ENCODE data around the gene PTPRC.

PTPRC gene

GRCh38 chr1:198682850-198683249, 44.0 kb downstream of the PTPRC start:
- H3K4me1 ChIP-seq (ENCODE audit: control insufficient read depth, insufficient read depth, low read length) = no peaks in the 10 kb centered on the region
- H3K27me3 ChIP-seq (ENCODE audit: control insufficient read depth in 1 of 2, insufficient read depth in 2 of 2, low read length in 2 of 2) = no peaks in the 10 kb centered on the region
- no peak overlapping the region for H3K27ac ChIP-seq (ENCODE audit: low read length)
- no peaks in the 10 kb centered on the region for H3K9me3 ChIP-seq (ENCODE audit: control insufficient read depth in 2 of 2, low read length in 2 of 2)
- no peak overlapping the region for H3K9ac ChIP-seq (ENCODE audit: low read length in 2 of 2)
- H3K36me3 ChIP-seq (ENCODE audit: control insufficient read depth in 2 of 2, insufficient read depth in 2 of 2, low read length in 2 of 2) = no peaks in the 10 kb centered on the region
- H3K4me3 ChIP-seq (ENCODE audit: low read length in 2 of 2) = no peak overlapping the region

DNA sequence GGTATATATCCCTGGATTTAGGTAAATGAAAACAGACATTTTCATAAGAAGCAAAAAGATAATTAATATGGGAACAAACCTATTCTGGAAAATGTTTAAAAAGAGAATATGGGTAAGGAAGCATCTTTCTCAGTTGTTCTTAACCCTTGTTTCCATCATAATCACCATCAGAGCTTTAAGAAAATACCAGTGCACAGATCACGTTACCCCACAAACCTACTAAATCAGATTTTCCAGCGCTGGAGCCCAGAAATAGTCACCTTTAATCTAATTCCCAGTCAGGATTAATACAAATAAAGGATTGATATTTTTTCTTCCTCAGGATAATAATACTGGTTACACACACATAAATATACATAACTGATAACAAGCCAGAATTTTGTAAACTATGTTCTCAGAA, 44.6 kb downstream of the PTPRC start:
- no peaks in the 10 kb centered on the region for H3K9me3 ChIP-seq (ENCODE audit: control insufficient read depth in 2 of 2, low read length in 2 of 2)
- no peak overlapping the region for H3K4me3 ChIP-seq (ENCODE audit: low read length in 2 of 2)
- no peaks in the 10 kb centered on the region for H3K27me3 ChIP-seq (ENCODE audit: control insufficient read depth in 1 of 2, insufficient read depth in 2 of 2, low read length in 2 of 2)
- H3K4me1 ChIP-seq (ENCODE audit: control insufficient read depth, insufficient read depth, low read length) = no peaks in the 10 kb centered on the region
- H3K27ac ChIP-seq (ENCODE audit: low read length) = no peak overlapping the region
- no peaks in the 10 kb centered on the region for H3K36me3 ChIP-seq (ENCODE audit: control insufficient read depth in 2 of 2, insufficient read depth in 2 of 2, low read length in 2 of 2)
- no peak overlapping the region for H3K9ac ChIP-seq (ENCODE audit: low read length in 2 of 2)

DNA sequence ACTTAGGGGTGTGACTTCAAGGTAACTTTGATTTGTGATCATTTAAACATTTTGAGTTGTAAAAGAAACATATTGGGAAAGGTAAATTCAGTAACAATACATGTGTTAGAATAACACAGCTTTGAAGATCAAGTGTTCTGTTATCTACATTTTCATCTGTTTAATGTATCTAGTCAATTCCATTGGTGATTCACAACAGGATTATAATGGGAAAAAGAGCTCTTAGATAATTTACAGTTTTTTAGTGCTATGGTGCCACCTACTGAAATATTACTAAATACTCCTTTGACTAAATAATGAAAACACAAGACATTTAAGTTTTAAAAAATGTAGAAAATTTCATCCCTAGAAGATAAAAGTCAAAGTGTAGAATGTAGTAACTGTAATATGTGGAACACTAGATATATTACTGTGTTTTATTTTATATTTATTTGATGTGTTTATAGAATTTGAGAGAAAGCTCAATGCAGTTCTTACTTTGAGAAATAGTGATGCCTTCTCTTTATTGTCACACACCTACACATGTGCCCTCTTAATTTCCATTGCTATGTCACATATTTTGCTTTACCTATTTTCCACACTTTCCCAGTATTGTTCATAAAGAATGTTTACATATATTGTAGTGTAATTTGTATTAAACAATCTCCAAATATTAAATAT, 47.4 kb downstream of the PTPRC start:
- no peaks in the 10 kb centered on the region for H3K36me3 ChIP-seq (ENCODE audit: control insufficient read depth in 2 of 2, insufficient read depth in 2 of 2, low read length in 2 of 2)
- no peaks in the 10 kb centered on the region for H3K27me3 ChIP-seq (ENCODE audit: control insufficient read depth in 1 of 2, insufficient read depth in 2 of 2, low read length in 2 of 2)
- H3K4me1 ChIP-seq (ENCODE audit: control insufficient read depth, insufficient read depth, low read length) = no peaks in the 10 kb centered on the region
- no peak overlapping the region for H3K9ac ChIP-seq (ENCODE audit: low read length in 2 of 2)
- no peak overlapping the region for H3K4me3 ChIP-seq (ENCODE audit: low read length in 2 of 2)
- no peaks in the 10 kb centered on the region for H3K9me3 ChIP-seq (ENCODE audit: control insufficient read depth in 2 of 2, low read length in 2 of 2)
- no peak overlapping the region for H3K27ac ChIP-seq (ENCODE audit: low read length)

DNA sequence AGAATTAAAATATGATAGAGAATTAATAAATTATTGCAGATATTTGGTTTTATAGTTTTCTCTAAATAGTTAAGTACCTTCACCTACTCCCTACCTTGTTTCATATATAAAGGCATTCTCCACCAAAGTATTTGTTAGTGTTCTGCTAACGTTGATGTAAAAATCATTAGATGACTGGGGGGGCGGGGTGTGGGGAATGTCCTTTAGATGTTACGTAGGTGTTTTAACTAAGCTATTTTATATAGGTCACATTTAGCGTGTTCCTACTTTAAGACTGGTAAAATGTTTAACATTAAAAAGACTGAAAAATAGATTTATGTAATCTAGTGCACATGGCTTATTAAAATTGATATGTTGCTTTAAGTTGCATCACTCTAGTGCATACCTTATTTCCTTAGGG, 48.6 kb downstream of the PTPRC start:
- H3K36me3 ChIP-seq (ENCODE audit: control insufficient read depth in 2 of 2, insufficient read depth in 2 of 2, low read length in 2 of 2) = no peaks in the 10 kb centered on the region
- H3K4me3 ChIP-seq (ENCODE audit: low read length in 2 of 2) = no peak overlapping the region
- H3K27me3 ChIP-seq (ENCODE audit: control insufficient read depth in 1 of 2, insufficient read depth in 2 of 2, low read length in 2 of 2) = no peaks in the 10 kb centered on the region
- no peaks in the 10 kb centered on the region for H3K4me1 ChIP-seq (ENCODE audit: control insufficient read depth, insufficient read depth, low read length)
- no peak overlapping the region for H3K9ac ChIP-seq (ENCODE audit: low read length in 2 of 2)
- no peaks in the 10 kb centered on the region for H3K9me3 ChIP-seq (ENCODE audit: control insufficient read depth in 2 of 2, low read length in 2 of 2)
- H3K27ac ChIP-seq (ENCODE audit: low read length) = no peak overlapping the region

GRCh38 chr1:198691063-198691462, 52.2 kb downstream of the PTPRC start:
- H3K27ac ChIP-seq (ENCODE audit: low read length) = no peak overlapping the region
- H3K4me3 ChIP-seq (ENCODE audit: low read length in 2 of 2) = no peak overlapping the region
- no peaks in the 10 kb centered on the region for H3K36me3 ChIP-seq (ENCODE audit: control insufficient read depth in 2 of 2, insufficient read depth in 2 of 2, low read length in 2 of 2)
- H3K27me3 ChIP-seq (ENCODE audit: control insufficient read depth in 1 of 2, insufficient read depth in 2 of 2, low read length in 2 of 2) = no peaks in the 10 kb centered on the region
- no peaks in the 10 kb centered on the region for H3K9me3 ChIP-seq (ENCODE audit: control insufficient read depth in 2 of 2, low read length in 2 of 2)
- no peaks in the 10 kb centered on the region for H3K4me1 ChIP-seq (ENCODE audit: control insufficient read depth, insufficient read depth, low read length)
- no peak overlapping the region for H3K9ac ChIP-seq (ENCODE audit: low read length in 2 of 2)

DNA sequence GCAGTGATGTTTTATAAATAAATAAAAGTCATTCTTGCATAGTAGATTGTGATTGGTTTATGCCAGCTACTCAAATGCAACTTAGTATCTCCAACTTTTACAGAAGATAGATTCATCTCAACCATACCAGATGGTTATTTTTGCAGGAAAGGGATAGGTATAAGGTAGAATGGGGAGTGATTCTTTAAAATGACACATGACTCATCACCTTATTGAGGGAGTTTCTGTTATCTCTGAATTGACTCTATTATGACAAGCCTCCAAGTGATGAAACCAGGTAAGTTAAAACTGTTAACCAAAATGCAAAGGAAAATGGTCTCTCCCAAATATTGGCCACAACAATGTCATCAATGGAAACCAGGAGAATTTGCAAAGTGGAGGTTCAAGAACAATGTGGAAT, 54.5 kb downstream of the PTPRC start:
- Histone ChIP-seq H3K36me3 (ENCODE audit: control insufficient read depth in 2 of 2, insufficient read depth in 2 of 2, low read length in 2 of 2) (no peaks in the 10 kb centered on the region), H3K4me1 (ENCODE audit: control insufficient read depth, insufficient read depth, low read length) (no peaks in the 10 kb centered on the region), H3K9me3 (ENCODE audit: control insufficient read depth in 2 of 2, low read length in 2 of 2) (no peaks in the 10 kb centered on the region), H3K4me3 (ENCODE audit: low read length in 2 of 2) (no peak overlapping the region), H3K27ac (ENCODE audit: low read length) (no peak overlapping the region), H3K27me3 (ENCODE audit: control insufficient read depth in 1 of 2, insufficient read depth in 2 of 2, low read length in 2 of 2) (no peaks in the 10 kb centered on the region), H3K9ac (ENCODE audit: low read length in 2 of 2) (no peak overlapping the region)

DNA sequence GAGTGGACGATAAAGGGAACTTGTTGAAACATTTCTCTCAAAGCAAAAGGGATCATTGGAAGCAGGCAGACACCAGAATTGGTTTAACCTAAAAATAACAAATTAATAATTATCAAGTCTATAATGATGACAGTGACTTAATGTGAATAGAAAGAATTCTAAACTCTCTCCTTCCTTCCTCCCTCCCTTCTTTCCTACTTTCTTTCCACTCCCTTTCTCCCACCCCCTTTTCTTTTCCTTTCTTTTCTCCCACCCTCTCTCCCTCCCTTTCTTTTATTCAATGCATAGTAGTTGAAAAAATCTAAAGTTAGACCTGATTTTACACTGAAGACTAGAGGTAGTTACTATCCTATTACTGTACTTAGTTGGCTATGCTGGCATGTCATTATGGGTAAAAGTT, 55.7 kb downstream of the PTPRC start:
- Histone ChIP-seq H3K4me3 (ENCODE audit: low read length in 2 of 2) (no peak overlapping the region), H3K27me3 (ENCODE audit: control insufficient read depth in 1 of 2, insufficient read depth in 2 of 2, low read length in 2 of 2) (no peaks in the 10 kb centered on the region), H3K27ac (ENCODE audit: low read length) (no peak overlapping the region), H3K36me3 (ENCODE audit: control insufficient read depth in 2 of 2, insufficient read depth in 2 of 2, low read length in 2 of 2) (no peaks in the 10 kb centered on the region), H3K9me3 (ENCODE audit: control insufficient read depth in 2 of 2, low read length in 2 of 2) (no peaks in the 10 kb centered on the region), H3K9ac (ENCODE audit: low read length in 2 of 2) (no peak overlapping the region), H3K4me1 (ENCODE audit: control insufficient read depth, insufficient read depth, low read length) (no peaks in the 10 kb centered on the region)

- H3K4me1 ChIP-seq (ENCODE audit: control insufficient read depth, insufficient read depth, low read length) = no peaks in the 10 kb centered on the region
- no peaks in the 10 kb centered on the region for H3K27me3 ChIP-seq (ENCODE audit: control insufficient read depth in 1 of 2, insufficient read depth in 2 of 2, low read length in 2 of 2)
- H3K9ac ChIP-seq (ENCODE audit: low read length in 2 of 2) = no peak overlapping the region
- H3K27ac ChIP-seq (ENCODE audit: low read length) = no peak overlapping the region
- no peaks in the 10 kb centered on the region for H3K9me3 ChIP-seq (ENCODE audit: control insufficient read depth in 2 of 2, low read length in 2 of 2)
- no peaks in the 10 kb centered on the region for H3K36me3 ChIP-seq (ENCODE audit: control insufficient read depth in 2 of 2, insufficient read depth in 2 of 2, low read length in 2 of 2)
- no peak overlapping the region for H3K4me3 ChIP-seq (ENCODE audit: low read length in 2 of 2)
These were observed 57.4 kb downstream of the PTPRC start for GRCh38 chr1:198696211-198696610.

GRCh38 chr1:198699167-198700015, 60.6 kb downstream of the PTPRC start:
- Histone ChIP-seq H3K27ac (ENCODE audit: low read length) (no peak overlapping the region), H3K4me1 (ENCODE audit: control insufficient read depth, insufficient read depth, low read length) (no peaks in the 10 kb centered on the region), H3K9ac (ENCODE audit: low read length in 2 of 2) (no peak overlapping the region), H3K9me3 (ENCODE audit: control insufficient read depth in 2 of 2, low read length in 2 of 2) (no peaks in the 10 kb centered on the region), H3K36me3 (ENCODE audit: control insufficient read depth in 2 of 2, insufficient read depth in 2 of 2, low read length in 2 of 2) (no peaks in the 10 kb centered on the region), H3K4me3 (ENCODE audit: low read length in 2 of 2) (no peak overlapping the region), H3K27me3 (ENCODE audit: control insufficient read depth in 1 of 2, insufficient read depth in 2 of 2, low read length in 2 of 2) (no peaks in the 10 kb centered on the region)

DNA sequence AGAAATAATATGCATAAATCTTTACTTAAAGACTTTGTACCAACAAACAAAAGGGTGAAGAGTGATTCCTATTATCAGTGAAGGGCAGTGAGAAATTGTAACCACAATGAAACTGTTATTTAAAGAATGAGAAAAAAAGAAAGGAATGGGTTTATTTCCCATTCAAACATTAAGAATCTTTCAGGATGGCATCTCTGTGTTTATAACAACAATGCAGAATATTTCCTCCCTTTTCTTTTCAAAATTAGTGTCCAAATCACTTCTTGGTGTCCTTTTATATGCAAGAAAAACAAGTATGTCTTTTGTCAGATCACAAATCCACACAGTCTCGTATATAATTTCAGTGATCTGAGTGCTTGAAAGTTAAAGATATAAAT, 61.2 kb downstream of the PTPRC start:
- Histone ChIP-seq H3K27me3 (ENCODE audit: control insufficient read depth in 1 of 2, insufficient read depth in 2 of 2, low read length in 2 of 2) (no peaks in the 10 kb centered on the region), H3K27ac (ENCODE audit: low read length) (no peak overlapping the region), H3K4me3 (ENCODE audit: low read length in 2 of 2) (no peak overlapping the region), H3K4me1 (ENCODE audit: control insufficient read depth, insufficient read depth, low read length) (no peaks in the 10 kb centered on the region), H3K9ac (ENCODE audit: low read length in 2 of 2) (no peak overlapping the region), H3K9me3 (ENCODE audit: control insufficient read depth in 2 of 2, low read length in 2 of 2) (no peaks in the 10 kb centered on the region), H3K36me3 (ENCODE audit: control insufficient read depth in 2 of 2, insufficient read depth in 2 of 2, low read length in 2 of 2) (no peaks in the 10 kb centered on the region)

GRCh38 chr1:198700396-198700795, 61.6 kb downstream of the PTPRC start:
- Histone ChIP-seq H3K27ac (ENCODE audit: low read length) (no peak overlapping the region), H3K9me3 (ENCODE audit: control insufficient read depth in 2 of 2, low read length in 2 of 2) (no peaks in the 10 kb centered on the region), H3K27me3 (ENCODE audit: control insufficient read depth in 1 of 2, insufficient read depth in 2 of 2, low read length in 2 of 2) (no peaks in the 10 kb centered on the region), H3K4me3 (ENCODE audit: low read length in 2 of 2) (no peak overlapping the region), H3K36me3 (ENCODE audit: control insufficient read depth in 2 of 2, insufficient read depth in 2 of 2, low read length in 2 of 2) (no peaks in the 10 kb centered on the region), H3K4me1 (ENCODE audit: control insufficient read depth, insufficient read depth, low read length) (no peaks in the 10 kb centered on the region), H3K9ac (ENCODE audit: low read length in 2 of 2) (no peak overlapping the region)
